ENCODE data around the gene CAMK1D. TPM values are rescaled to one million over a fixed set of nuclear protein-coding genes. Genes with fewer than 3 reads are reported as not detected.

CAMK1D gene
- total RNA-seq, 2 experiments from 2014 or later = 19.0 to 25.6 TPM

- no peaks in the 10 kb centered on the region for H3K9me3 ChIP-seq (ENCODE audit: low read length)
- no peaks in the 10 kb centered on the region for H3K4me1 ChIP-seq (ENCODE audit: insufficient read depth, low read length, poor library complexity, severe bottlenecking)
- no peaks in the 10 kb centered on the region for H3K9me2 ChIP-seq (ENCODE audit: insufficient read depth, low read length)
- H3K4me2 ChIP-seq (ENCODE audit: low read length) = no peak overlapping the region
- H4K20me1 ChIP-seq (ENCODE audit: insufficient read depth, low read length) = 0 out of 2 replicates have a peak, but pooled peaks cover 5% of the 10 kb centered on the region
- intact Hi-C loops (cut with micrococcal nuclease; ENCODE audit: unreplicated experiment) = no loop called here
- H3K4me3 ChIP-seq (ENCODE audit: low read depth, low read length, poor library complexity, severe bottlenecking) = no peak overlapping the region
- no TSS peak for BruUV-seq (replicated peaks)
- no peaks in the 10 kb centered on the region for H3K79me2 ChIP-seq (ENCODE audit: insufficient read depth, low read depth, low read length)
- no peak for DNase-seq (ENCODE audit: low spot score)
- no peak overlapping the region for H2AFZ ChIP-seq (ENCODE audit: low read length)
- H3K36me3 ChIP-seq (ENCODE audit: insufficient read depth, low read length) = no peaks in the 10 kb centered on the region
- TF ChIP-seq, protein P1, sequence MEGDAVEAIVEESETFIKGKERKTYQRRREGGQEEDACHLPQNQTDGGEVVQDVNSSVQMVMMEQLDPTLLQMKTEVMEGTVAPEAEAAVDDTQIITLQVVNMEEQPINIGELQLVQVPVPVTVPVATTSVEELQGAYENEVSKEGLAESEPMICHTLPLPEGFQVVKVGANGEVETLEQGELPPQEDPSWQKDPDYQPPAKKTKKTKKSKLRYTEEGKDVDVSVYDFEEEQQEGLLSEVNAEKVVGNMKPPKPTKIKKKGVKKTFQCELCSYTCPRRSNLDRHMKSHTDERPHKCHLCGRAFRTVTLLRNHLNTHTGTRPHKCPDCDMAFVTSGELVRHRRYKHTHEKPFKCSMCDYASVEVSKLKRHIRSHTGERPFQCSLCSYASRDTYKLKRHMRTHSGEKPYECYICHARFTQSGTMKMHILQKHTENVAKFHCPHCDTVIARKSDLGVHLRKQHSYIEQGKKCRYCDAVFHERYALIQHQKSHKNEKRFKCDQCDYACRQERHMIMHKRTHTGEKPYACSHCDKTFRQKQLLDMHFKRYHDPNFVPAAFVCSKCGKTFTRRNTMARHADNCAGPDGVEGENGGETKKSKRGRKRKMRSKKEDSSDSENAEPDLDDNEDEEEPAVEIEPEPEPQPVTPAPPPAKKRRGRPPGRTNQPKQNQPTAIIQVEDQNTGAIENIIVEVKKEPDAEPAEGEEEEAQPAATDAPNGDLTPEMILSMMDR (conservative IDR thresholded peaks at IDR 0.05; ENCODE audit: low read length) = no peak
- no peak for TF ChIP-seq EZH2phosphoT487 (IDR thresholded peaks at IDR 0.05; ENCODE audit: borderline replicate concordance, low read depth, low read length)
- no peak overlapping the region for H3K27ac ChIP-seq (ENCODE audit: low read depth, low read length, poor library complexity, severe bottlenecking)
- POLR2A ChIA-PET = interaction anchor here (1.1 kb wide), 1 partner anchor 8 kb away, joined by 4 read pairs; no protein-coding TSS in a partner anchor
- CTCF ChIA-PET (ENCODE audit: unreplicated experiment) = no interaction called here
Measured at GRCh38 chr10:12638103-12638502, 288.8 kb downstream of the CAMK1D start.

- no peak overlapping the region for H3K4me2 ChIP-seq (ENCODE audit: low read length)
- 0 out of 2 replicates have a peak, but pooled peaks cover 5% of the 10 kb centered on the region for H4K20me1 ChIP-seq (ENCODE audit: insufficient read depth, low read length)
- TF ChIP-seq, protein P1 (conservative IDR thresholded peaks at IDR 0.05; ENCODE audit: low read length) = no peak
- TF ChIP-seq EZH2phosphoT487 (IDR thresholded peaks at IDR 0.05; ENCODE audit: borderline replicate concordance, low read depth, low read length) = no peak
- H3K79me2 ChIP-seq (ENCODE audit: insufficient read depth, low read depth, low read length) = no peaks in the 10 kb centered on the region
- no peak overlapping the region for H3K27ac ChIP-seq (ENCODE audit: low read depth, low read length, poor library complexity, severe bottlenecking)
- ChIA-PET CTCF (ENCODE audit: unreplicated experiment) (no interaction called here), POLR2A (interaction anchor here (1.1 kb wide), 1 partner anchor 8 kb away, joined by 4 read pairs; no protein-coding TSS in a partner anchor)
- intact Hi-C loops (cut with micrococcal nuclease; ENCODE audit: unreplicated experiment) = no loop called here
- no peak for DNase-seq (ENCODE audit: low spot score)
- H3K4me1 ChIP-seq (ENCODE audit: insufficient read depth, low read length, poor library complexity, severe bottlenecking) = no peaks in the 10 kb centered on the region
- H3K4me3 ChIP-seq (ENCODE audit: low read depth, low read length, poor library complexity, severe bottlenecking) = no peak overlapping the region
- no peaks in the 10 kb centered on the region for H3K9me3 ChIP-seq (ENCODE audit: low read length)
- no peaks in the 10 kb centered on the region for H3K9me2 ChIP-seq (ENCODE audit: insufficient read depth, low read length)
- no peak overlapping the region for H2AFZ ChIP-seq (ENCODE audit: low read length)
- no TSS peak for BruUV-seq (replicated peaks)
- H3K36me3 ChIP-seq (ENCODE audit: insufficient read depth, low read length) = no peaks in the 10 kb centered on the region
Measured at GRCh38 chr10:12638781-12639180, 289.4 kb downstream of the CAMK1D start.

Data from OCI-LY7 (cell line).